Measurements from ENCODE around the gene HERC5. TPM values are rescaled to one million over a fixed set of nuclear protein-coding genes. Genes with fewer than 3 reads are reported as not detected.

The HERC5 gene
- total and polyA plus RNA-seq, 2 donors (not counting 1 experiment from before 2014, with no cell fraction given) = 0.23 to 3.3 TPM

GRCh38 chr4:88524171-88524570 is 67.3 kb downstream of the HERC5 start:
- Histone ChIP-seq H3K36me3 (ENCODE audit: control insufficient read depth, insufficient read depth, low read length) (peaks cover 2% of the 10 kb centered on the region), H3K4me3 (replicated peaks in 1 of 4; ENCODE audit: control extremely low read depth in 1 of 4, insufficient read depth in 1 of 4, low read depth in 3 of 4, low read length in 4 of 4) (peak overlapping the region; percentile 71 to 98 (median 90)), H3K9ac (ENCODE audit: insufficient read depth, low read length) (peak overlapping the region; percentile 88), H3K27ac (ENCODE audit: insufficient read depth, low read length) (peak overlapping the region; percentile 88), H3K9me3 (ENCODE audit: control insufficient read depth, insufficient read depth, low read depth, low read length) (no peaks in the 10 kb centered on the region), H3K4me1 (ENCODE audit: control insufficient read depth, extremely low read depth, insufficient read depth, low read length) (peaks cover 9% of the 10 kb centered on the region), H3K79me2 (ENCODE audit: control insufficient read depth, insufficient read depth, low read length) (peaks cover 28% of the 10 kb centered on the region), H4K20me1 (ENCODE audit: control insufficient read depth, extremely low read depth, insufficient read depth, low read length) (no peaks in the 10 kb centered on the region), H3K4me2 (ENCODE audit: extremely low read depth, insufficient read depth, low read length) (peak overlapping the region; percentile 91), H3K27me3 (ENCODE audit: control insufficient read depth, insufficient read depth, low read length) (no peaks in the 10 kb centered on the region), H2AFZ (ENCODE audit: low read length) (peak overlapping the region; percentile 63)
- no peak for TF ChIP-seq EZH2 (IDR thresholded peaks at IDR 0.05; ENCODE audit: low read length, missing control alignments)
- TF ChIP-seq CTCF (conservative IDR thresholded peaks at IDR 0.05 in 1 of 2, IDR thresholded peaks at IDR 0.05 in 1 of 2; ENCODE audit: low read depth in 1 of 2, low read length in 2 of 2) = no peak
- peak in 1 of 2 donors; percentile 38 for DNase-seq (ENCODE audit: low read depth in 2 of 2)

GRCh38 chr4:88526221-88526815 is 69.4 kb downstream of the HERC5 start:
- H3K9me3 ChIP-seq (ENCODE audit: control insufficient read depth, insufficient read depth, low read depth, low read length) = no peaks in the 10 kb centered on the region
- peaks cover 2% of the 10 kb centered on the region for H3K36me3 ChIP-seq (ENCODE audit: control insufficient read depth, insufficient read depth, low read length)
- no peak overlapping the region for H2AFZ ChIP-seq (ENCODE audit: low read length)
- peaks cover 26% of the 10 kb centered on the region for H3K79me2 ChIP-seq (ENCODE audit: control insufficient read depth, insufficient read depth, low read length)
- no peaks in the 10 kb centered on the region for H4K20me1 ChIP-seq (ENCODE audit: control insufficient read depth, extremely low read depth, insufficient read depth, low read length)
- H3K4me1 ChIP-seq (ENCODE audit: control insufficient read depth, extremely low read depth, insufficient read depth, low read length) = peaks cover 9% of the 10 kb centered on the region
- H3K4me2 ChIP-seq (ENCODE audit: extremely low read depth, insufficient read depth, low read length) = peak overlapping the region; percentile 32
- no peak overlapping the region for H3K27ac ChIP-seq (ENCODE audit: insufficient read depth, low read length)
- H3K27me3 ChIP-seq (ENCODE audit: control insufficient read depth, insufficient read depth, low read length) = no peaks in the 10 kb centered on the region
- peak; percentile 14 to 29 for DNase-seq (ENCODE audit: low read depth in 2 of 2)
- TF ChIP-seq EZH2 (IDR thresholded peaks at IDR 0.05; ENCODE audit: low read length, missing control alignments) = no peak
- TF ChIP-seq CTCF (conservative IDR thresholded peaks at IDR 0.05 in 1 of 2, IDR thresholded peaks at IDR 0.05 in 1 of 2; ENCODE audit: low read depth in 1 of 2, low read length in 2 of 2) = peak in 1 of 2 donors; percentile 14
- no peak overlapping the region for H3K4me3 ChIP-seq (replicated peaks in 1 of 4; ENCODE audit: control extremely low read depth in 1 of 4, insufficient read depth in 1 of 4, low read depth in 3 of 4, low read length in 4 of 4)
- H3K9ac ChIP-seq (ENCODE audit: insufficient read depth, low read length) = no peak overlapping the region

GRCh38 chr4:88527787-88528186 is 70.9 kb downstream of the HERC5 start:
- no peak for DNase-seq (ENCODE audit: low read depth in 2 of 2)
- no peak for TF ChIP-seq CTCF (conservative IDR thresholded peaks at IDR 0.05 in 1 of 2, IDR thresholded peaks at IDR 0.05 in 1 of 2; ENCODE audit: low read depth in 1 of 2, low read length in 2 of 2)
- TF ChIP-seq EZH2 (IDR thresholded peaks at IDR 0.05; ENCODE audit: low read length, missing control alignments) = no peak
- Histone ChIP-seq H3K4me1 (ENCODE audit: control insufficient read depth, extremely low read depth, insufficient read depth, low read length) (peaks cover 9% of the 10 kb centered on the region), H3K9me3 (ENCODE audit: control insufficient read depth, insufficient read depth, low read depth, low read length) (no peaks in the 10 kb centered on the region), H3K79me2 (ENCODE audit: control insufficient read depth, insufficient read depth, low read length) (peaks cover 13% of the 10 kb centered on the region), H4K20me1 (ENCODE audit: control insufficient read depth, extremely low read depth, insufficient read depth, low read length) (no peaks in the 10 kb centered on the region), H3K27me3 (ENCODE audit: control insufficient read depth, insufficient read depth, low read length) (no peaks in the 10 kb centered on the region), H3K4me2 (ENCODE audit: extremely low read depth, insufficient read depth, low read length) (no peak overlapping the region), H3K9ac (ENCODE audit: insufficient read depth, low read length) (no peak overlapping the region), H3K27ac (ENCODE audit: insufficient read depth, low read length) (no peak overlapping the region), H2AFZ (ENCODE audit: low read length) (no peak overlapping the region), H3K36me3 (ENCODE audit: control insufficient read depth, insufficient read depth, low read length) (no peaks in the 10 kb centered on the region), H3K4me3 (replicated peaks in 1 of 4; ENCODE audit: control extremely low read depth in 1 of 4, insufficient read depth in 1 of 4, low read depth in 3 of 4, low read length in 4 of 4) (no peak overlapping the region)
